ENCODE results near the gene NPS.

The NPS gene

DNA sequence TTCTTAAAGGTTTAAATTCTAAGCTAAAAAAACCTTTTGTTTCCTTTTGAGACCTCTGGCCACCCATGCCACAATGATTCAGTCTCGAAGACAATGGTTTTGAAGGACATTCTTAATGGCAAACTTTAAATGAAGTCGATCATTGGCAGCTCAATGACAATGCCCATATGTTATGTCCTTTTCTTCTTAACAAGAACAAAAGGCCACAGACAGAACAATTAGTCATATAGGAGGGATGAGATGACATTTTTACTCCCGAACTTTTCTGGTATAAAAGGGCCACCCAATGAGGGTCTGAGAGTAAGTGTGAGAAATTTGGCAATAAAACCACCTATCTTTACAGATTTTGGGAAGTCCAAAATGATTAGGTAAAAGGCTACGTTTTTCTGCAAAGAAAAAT lies at the start of gene NPS:
NPS (plus strand) TSS at position 301 of the 400 bp plus-strand sequence; CDS start at position 361, 60 bp downstream.
- DNase-seq (ENCODE audit: low read depth) = no peak

DNA sequence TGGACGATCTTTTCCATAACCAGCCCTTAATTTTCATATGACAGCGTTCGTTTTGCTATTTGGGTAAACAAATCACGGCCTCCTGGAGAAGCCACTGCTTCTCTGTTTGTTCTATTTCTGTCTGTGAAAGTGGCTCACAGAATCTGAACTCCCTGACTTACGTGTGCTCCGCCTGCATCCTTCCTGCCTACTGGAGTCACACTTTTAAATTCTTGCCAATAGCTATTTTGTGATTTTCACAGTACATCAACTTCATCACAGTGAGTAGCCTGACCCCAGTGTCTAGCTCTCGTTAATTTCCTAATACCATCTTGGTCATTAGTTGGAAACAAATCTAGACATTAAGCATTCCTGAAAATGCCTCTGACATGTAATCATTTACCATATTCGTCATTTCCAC lies 49.0 kb upstream of the NPS start:
- DNase-seq (ENCODE audit: low read depth) = no peak

DNA sequence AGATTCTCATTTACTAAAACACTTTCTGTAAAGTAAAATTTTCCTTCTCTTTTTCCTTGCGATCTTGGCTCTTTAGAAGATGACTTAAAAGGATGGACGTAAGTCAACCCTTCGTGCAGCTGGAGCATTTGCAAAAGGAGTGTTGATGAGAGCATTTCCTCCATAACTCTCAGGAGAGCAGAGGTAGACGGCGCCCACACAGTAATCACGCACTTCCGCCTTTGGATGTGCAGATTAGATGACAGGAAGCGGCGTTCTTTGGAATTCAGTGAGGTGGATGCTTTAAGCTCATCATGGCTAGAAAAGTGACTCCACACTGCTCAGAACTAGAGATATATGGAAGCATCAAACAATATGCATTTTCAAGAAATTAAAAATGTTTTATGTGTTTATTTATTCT lies 43.0 kb upstream of the NPS start:
- no peak for DNase-seq (ENCODE audit: low read depth)

- no peak for DNase-seq (ENCODE audit: low read depth)
Observed at GRCh38 chr10:127522298-127522697, 26.8 kb upstream of the NPS start.

GRCh38 chr10:127523476-127523875 lies 25.6 kb upstream of the NPS start:
- no peak for DNase-seq (ENCODE audit: low read depth)

DNA sequence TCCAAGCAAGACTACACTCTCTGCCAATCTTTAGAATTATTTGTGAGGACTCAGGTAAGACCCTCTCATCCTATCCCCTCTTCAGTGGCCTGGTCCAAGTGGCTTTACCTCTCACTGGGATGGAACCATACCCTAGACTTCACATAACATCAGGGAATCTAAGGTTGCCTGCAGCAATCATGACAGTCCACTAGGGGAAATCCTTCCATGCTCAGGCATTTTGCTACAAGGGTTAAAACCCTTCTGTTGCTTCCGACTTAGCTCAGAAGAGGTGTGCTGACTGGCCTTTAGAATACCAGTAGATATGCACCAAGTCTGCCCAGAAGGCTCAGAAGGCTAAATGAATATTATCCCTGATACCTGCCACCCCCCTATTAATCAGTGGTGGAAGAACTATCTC lies 24.9 kb upstream of the NPS start:
- no peak for DNase-seq (ENCODE audit: low read depth)

DNA sequence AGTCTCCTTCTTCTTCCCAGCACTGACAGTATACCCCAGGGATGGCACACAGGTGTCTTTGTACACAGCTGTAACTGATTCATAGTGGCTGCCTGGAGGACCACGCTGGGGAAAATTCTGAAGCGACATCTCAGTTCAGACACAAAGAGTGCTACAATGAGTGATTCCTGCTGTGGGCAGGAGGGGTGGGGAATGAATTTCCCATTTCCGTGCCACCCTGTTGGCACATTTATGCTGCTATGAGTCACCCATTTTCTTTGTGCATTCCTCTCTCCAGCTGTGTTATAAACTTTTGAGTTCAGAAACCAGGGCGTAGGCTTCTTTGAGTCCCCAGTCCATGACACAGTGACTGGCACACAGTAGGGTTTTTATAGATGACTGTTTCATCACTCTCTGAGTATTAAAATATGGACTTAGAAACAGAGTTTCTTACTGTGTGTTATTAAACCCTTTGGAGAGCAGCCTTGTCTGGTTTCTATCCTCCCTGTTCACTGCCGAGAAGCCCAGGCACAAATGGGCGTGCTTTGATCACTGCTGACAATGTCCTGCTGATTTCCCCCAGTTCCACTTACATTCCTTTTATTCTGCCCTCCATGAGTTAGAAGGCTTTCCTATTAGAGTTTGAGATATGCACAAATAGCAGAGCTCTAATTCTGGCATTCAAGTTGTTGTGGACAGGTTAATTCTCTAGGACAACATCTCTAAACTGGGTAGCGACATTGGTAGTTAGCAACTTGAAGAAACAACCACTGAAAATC lies 24.0 kb upstream of the NPS start:
- peak; percentile 0 for DNase-seq (ENCODE audit: low read depth)

- no peak for DNase-seq (ENCODE audit: low read depth)
Observed at GRCh38 chr10:127525686-127526085, 23.4 kb upstream of the NPS start.

DNA sequence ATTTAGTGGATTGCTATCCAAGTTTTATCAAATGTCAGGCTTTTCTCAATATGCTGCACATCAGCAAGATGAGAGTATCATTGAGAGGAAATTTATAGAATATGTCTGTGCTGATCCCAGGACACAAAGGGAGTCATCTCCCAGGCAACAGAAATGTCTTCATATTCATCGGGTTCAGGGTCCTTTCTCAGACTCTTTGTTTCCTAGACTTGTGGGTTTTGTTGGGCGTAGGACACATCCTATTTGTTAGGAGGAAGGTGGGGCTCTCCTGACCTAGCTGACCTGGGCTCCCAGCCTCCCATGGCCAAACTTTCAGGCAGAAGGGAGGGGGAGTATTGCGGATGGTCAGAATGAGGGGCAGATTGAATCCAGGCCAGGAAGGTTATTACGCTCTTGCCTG lies 22.9 kb upstream of the NPS start:
- no peak for DNase-seq (ENCODE audit: low read depth)

- DNase-seq (ENCODE audit: low read depth) = no peak
Observed at GRCh38 chr10:127527320-127527719, 21.8 kb upstream of the NPS start.

- DNase-seq (ENCODE audit: low read depth) = no peak
Observed at GRCh38 chr10:127527891-127528290, 21.2 kb upstream of the NPS start.

DNA sequence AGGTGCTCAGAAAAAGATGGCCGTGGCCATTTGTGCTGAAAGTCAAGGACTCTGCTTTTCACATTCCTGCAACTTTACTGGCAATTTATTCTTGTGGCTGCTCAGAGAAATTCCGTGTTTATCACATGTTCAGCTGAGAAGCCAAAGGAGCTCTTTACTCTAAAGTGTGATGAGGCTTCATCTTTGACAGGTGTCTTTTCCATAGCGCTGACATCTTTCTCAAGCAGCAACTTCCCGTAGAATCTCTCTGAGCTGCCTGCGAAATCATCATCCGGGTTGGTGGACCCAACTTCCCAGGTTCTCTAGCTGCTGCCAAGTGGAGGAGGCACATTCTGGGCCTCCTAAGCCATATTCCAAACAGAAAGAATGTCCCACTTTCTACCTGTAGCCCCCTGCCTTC lies 16.9 kb upstream of the NPS start:
- no peak for DNase-seq (ENCODE audit: low read depth)

DNA sequence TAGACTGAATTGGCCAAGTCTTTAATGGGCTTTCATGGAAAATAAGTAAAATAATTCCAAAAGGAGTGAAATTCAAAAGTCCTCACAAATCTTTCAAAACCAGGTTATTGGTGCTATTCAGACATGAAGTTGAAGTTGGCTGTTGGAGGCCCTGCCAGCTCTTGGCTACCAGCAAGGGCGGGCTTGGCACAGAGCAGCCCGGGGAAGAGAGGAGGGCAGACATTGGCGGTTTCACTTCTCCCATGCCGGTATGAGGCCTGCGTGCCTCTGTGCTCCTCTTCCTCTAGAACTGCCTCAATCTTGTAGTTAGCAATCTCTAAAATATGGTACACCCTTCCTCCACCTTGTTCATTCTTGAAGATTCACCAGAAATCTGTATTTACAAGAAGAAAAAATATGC lies 16.4 kb upstream of the NPS start:
- DNase-seq (ENCODE audit: low read depth) = no peak

DNA sequence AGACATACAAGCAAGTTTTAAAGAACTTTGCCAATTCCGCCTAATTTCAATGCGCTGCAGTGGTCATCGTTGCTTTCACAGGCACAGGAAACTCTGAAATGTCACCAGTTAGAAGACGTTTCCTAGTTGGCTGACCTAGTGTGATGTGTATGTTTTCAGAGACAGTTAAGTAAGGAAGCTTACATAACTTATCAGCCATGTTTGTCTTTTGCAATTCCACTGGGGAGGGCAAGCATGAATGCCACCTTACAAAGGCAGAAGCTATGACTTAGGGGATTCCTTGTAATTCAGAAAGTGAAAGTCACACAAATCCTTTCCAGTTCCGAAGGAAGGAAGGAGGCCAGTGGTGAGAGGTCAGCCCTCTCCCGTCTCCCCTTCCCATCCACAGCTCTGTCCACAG lies 15.0 kb upstream of the NPS start:
- no peak for DNase-seq (ENCODE audit: low read depth)

- DNase-seq (ENCODE audit: low read depth) = no peak
Observed at GRCh38 chr10:127534496-127534895, 14.6 kb upstream of the NPS start.

GRCh38 chr10:127535802-127536515 lies 13.2 kb upstream of the NPS start:
- DNase-seq (ENCODE audit: low read depth) = no peak

GRCh38 chr10:127536972-127537760 lies 11.9 kb upstream of the NPS start:
- no peak for DNase-seq (ENCODE audit: low read depth)

- DNase-seq (ENCODE audit: low read depth) = no peak
Observed at GRCh38 chr10:127537924-127538323, 11.2 kb upstream of the NPS start.

- no peak for DNase-seq (ENCODE audit: low read depth)
Observed at GRCh38 chr10:127548022-127548421, 1.1 kb upstream of the NPS start.

GRCh38 chr10:127550861-127551260 lies 1.8 kb downstream of the NPS start:
- no peak for DNase-seq (ENCODE audit: low read depth)

GRCh38 chr10:127552446-127552845 lies 3.3 kb downstream of the NPS start:
- DNase-seq (ENCODE audit: low read depth) = no peak

- no peak for DNase-seq (ENCODE audit: low read depth)
Observed at GRCh38 chr10:127553417-127553816, 4.3 kb downstream of the NPS start.

DNA sequence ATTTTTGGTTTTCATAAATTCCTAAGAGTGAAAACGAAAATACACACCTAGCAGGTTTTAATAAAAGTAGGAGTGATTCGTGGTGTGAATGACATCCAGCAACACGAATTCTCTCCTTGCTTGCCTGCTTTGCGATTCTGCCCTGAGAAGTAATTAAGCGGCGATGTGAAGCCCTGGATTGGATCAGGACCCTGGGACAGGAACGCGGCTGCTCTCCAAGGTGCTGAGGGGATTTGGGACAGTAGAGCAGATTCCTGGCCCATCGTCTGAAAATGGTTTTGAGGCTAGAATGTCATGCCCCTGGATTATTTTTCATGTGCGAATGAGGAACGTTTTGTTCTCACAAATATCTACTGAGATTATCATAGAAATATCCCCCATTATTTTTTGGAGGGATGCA lies 7.8 kb downstream of the NPS start:
- no peak for DNase-seq (ENCODE audit: low read depth)
